ENCODE data around the gene RACK1.
"Not testable (repeated sequence)": the region's sequence is repeated elsewhere in the genome, so short reads cannot be mapped to it uniquely, and the experiment has no call there.

Gene RACK1

DNA sequence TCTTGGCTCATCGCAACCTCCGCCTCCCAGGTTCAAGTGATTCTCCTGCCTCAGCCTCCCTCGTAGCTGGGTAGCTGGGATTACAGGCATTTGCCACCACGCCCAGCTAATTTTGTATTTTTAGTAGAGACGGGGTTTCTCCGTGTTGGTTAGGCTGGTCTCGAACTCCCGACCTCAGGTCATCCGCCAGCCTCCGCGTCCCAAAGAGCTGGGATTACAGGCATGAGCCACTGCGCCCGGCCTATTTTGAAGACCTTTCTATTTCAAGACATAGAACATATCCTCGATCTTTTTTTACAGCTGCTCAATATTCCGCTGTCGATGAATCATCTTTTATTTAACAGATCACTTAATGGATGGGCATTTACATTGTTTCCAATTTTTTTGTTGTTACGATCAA is 33.0 kb downstream of the RACK1 start:
- not testable (repeated sequence) for DNase-seq

- not testable (repeated sequence) for DNase-seq
These were observed 33.6 kb downstream of the RACK1 start for GRCh38 chr5:181210148-181210547.

DNA sequence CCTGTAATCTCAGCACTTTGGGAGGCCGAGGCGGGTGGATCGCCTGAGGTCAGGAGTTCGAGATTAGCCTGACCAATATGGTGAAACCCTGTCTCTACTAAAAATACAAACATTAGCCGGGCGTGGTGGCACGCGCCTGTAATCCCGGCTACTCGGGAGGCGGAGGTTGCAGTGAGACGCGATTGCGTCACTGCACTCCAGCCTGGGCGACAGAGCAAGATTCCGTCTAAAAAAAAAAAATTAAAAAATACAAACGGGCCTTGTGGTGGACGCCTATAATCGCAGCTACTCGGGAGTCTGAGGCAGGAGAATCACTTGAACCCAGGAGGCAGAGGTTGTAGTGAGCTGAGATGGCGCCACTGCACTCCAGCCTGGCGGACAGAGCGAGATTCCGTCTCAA is 34.7 kb downstream of the RACK1 start:
- DNase-seq = not testable (repeated sequence)

DNA sequence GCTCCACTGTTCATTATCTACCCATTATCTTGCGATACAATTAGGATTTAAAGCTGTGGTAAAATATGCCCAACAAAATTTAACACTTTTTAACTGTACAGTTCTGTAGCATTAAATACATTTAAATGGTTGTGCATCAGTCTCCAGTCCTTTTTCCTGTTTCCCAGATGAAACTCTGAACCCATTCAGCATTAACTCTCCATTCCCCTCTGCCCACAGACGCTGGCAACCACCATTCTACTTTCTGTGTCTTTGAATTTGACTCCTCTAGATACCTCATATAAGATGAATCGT is 35.8 kb downstream of the RACK1 start:
- DNase-seq = no peak

DNA sequence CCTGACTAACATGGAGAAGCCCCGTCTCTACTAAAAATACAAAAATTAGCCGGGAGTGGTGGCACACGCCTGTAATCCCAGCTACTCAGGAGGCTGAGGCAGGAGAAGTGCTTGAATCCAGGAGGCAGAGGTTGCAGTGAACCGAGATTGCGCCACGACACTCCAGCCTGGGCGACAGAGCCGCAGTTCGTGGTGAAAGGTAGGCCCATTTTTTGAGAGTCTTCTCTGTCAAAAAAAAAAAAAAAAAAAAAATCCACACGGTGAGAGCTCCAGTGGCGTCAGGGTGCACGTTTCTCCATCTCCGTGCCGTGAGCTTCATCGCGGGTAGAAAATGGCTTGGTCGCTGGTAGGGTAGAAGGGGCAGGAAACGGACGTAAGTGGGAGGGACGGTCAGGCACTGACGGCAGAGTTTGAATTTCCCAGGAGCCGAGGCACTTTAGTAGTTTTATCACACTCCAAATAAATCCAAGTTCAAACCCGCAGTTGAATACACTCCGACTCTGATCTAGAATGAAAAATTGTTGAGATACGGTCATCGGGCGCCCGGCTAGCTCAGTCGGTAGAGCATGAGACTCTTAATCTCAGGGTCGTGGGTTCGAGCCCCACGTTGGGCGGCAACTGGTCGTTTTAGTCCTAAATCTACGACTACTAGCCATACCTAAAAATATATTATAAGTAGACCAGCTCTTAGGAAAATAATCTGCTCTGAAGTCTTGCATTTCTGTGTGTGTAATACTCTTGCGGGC is 36.3 kb downstream of the RACK1 start:
- DNase-seq = peak; percentile 94

GRCh38 chr5:181205761-181206649 is 37.7 kb downstream of the RACK1 start:
- peak; percentile 33 for DNase-seq

DNA sequence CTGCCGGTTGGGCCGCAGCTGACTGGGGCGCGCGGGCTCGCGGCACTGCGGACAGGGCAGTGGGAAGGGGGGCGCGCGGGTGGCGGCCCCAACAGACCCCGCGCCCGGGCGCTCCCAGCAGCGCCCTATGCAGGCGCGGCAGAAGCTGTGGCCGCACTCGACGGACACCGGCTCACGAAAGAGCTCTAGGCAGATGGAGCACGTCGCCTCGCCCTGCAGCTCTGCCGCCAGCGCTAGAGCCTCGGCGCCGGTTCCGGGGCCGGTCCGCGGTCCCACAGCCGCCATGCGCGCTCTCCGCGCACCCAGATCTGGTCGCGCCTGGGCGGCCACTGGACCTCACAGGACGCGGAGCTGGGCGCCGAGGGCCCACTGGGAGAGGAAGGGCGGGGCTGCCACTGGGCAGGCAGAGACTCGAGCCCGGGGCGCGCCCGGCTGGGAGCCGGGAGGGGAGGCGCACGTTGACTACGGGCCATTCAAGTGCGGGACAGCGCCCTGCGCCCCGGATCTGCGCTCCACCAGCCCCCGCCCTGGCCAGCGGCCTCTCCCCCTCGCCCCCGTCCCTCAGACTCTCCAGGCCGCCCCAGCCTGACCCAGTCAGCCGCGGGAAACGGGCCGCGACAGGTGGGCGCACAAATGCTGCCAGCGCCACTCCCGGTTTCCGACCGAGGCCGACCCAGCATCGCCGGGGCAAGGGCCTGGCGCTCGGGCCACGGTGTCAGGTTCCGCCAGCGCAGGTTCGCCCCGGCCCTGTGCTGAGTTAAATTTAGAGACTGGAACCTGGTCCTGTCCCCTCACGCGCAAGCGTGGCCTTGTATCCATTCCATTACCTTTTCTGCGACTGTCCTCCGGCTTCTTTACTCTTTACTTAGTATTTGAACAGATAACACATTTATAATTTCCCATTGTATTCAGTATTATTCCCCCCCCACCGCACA is 38.6 kb downstream of the RACK1 start, which contains the start of gene TRIM7:
TRIM7 (minus strand) TSS at position 371 of the 935 bp plus-strand sequence; CDS start at position 285, 86 bp downstream.
- DNase-seq = peak; percentile 31

GRCh38 chr5:181204113-181204825 is 39.4 kb downstream of the RACK1 start:
- no peak for DNase-seq

- DNase-seq = no peak
These were observed 40.0 kb downstream of the RACK1 start for GRCh38 chr5:181203777-181204112.

GRCh38 chr5:181203093-181203711 is 40.5 kb downstream of the RACK1 start:
- DNase-seq = no peak

GRCh38 chr5:181200816-181201215 is 42.9 kb downstream of the RACK1 start:
- DNase-seq = no peak

- DNase-seq = no peak
These were observed 43.6 kb downstream of the RACK1 start for GRCh38 chr5:181199881-181200638.

- DNase-seq = no peak
These were observed 44.7 kb downstream of the RACK1 start for GRCh38 chr5:181198905-181199519.

GRCh38 chr5:181198106-181198685 is 45.5 kb downstream of the RACK1 start:
- DNase-seq = no peak

DNA sequence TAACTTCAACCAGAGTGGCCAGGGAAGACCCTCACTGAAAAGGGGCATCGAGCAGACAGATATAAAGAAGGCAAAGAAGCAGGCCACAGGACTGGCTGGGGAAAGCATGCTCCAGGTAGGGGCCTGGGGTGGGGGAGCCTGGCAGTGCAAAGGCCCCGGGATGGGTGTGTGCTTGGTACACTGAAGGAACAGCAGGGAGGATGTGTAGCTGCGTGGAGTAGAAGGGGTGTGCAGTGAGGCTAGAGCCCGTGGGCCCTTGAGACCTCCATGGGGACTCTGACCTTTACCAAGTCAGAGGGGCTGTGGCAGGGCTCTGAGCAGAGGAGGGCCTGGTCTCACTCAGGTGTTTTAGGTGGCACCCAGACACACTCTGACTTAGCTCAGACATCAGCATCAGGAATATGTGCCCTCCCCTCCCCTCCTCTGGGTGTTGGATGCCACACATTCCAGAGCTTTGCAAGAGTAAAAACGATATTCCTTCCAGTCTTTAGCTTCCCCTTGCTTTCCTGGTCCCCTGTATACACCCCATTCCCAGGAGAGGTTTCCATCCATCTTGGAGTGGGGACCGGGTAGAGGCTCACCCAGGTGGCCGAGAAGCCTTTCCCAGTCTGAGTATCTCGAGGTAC is 46.3 kb downstream of the RACK1 start:
- DNase-seq = no peak

- no peak for DNase-seq
These were observed 48.4 kb downstream of the RACK1 start for GRCh38 chr5:181195249-181195761.

DNA sequence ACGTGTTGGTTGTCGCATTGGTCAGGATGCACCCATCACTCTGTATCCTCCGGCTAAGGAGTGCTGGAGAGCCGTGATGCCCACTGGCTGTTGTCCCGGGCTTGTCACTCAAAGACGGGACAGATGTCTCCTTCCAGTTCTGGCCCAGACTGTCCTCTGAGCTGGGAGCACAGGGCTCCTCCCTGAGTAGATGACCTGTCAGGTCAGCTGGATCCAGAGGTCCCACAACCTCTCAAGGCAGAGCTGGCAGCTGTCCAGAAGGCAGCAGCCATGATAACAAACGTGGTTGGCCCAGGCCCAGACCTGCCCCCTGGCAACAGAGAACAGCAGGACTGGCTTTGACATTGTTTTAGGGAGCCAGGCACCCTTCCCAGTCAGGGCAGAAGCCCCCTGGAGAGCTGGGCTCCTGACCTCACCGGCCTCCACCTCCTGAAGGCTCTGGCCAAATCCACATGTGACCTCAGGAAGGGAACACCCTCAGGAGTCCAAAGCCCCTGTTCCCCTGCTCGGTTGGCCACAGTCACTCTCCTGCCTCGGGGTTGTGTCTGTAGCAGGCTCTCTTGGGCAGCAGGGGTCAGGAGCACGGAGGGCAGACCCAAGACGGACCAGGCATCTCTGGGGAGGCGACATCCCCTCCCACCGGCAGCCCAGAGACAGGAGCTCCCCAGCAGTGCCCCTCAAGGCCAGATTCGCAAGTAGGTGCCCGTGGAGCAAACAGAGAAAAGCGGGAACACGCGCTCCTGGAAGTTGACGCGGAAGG is 49.0 kb downstream of the RACK1 start:
- no peak for DNase-seq

GRCh38 chr5:181193656-181194055 is 50.0 kb downstream of the RACK1 start:
- no peak for DNase-seq

All from stimulated activated CD4-positive, alpha-beta T cell treated with anti-CD3 and anti-CD28 coated beads, Interleukin-12 subunit alpha, Interleukin-12 subunit beta, amount 100 ng/mL, for 4 hours (primary cell).